ENCODE results near the gene PALMD.

PALMD gene

GRCh38 chr1:99650773-99651437 lies 5.0 kb downstream of the PALMD start:
- ChIA-PET CTCF (interaction anchor here (1.3 to 1.5 kb wide), 3 partner anchors 17 to 56 kb away, joined by 3 to 4 read pairs (median 4); no protein-coding TSS in a partner anchor), POLR2A (no interaction called here)
- DNase-seq (ENCODE audit: extremely low spot score), result no peak
- no peak for TF ChIP-seq CTCF (IDR thresholded peaks at IDR 0.05; ENCODE audit: control extremely low read depth, extremely low read depth, low read depth, missing control alignments)

- DNase-seq (ENCODE audit: extremely low spot score), result no peak
- ChIA-PET POLR2A (no interaction called here), CTCF (interaction anchor here (1.1 to 1.4 kb wide), 2 partner anchors 18 to 33 kb away, joined by 3 to 5 read pairs; no protein-coding TSS in a partner anchor)
- no peak for TF ChIP-seq CTCF (IDR thresholded peaks at IDR 0.05; ENCODE audit: control extremely low read depth, extremely low read depth, low read depth, missing control alignments)
Observed at GRCh38 chr1:99652881-99653281, 7.0 kb downstream of the PALMD start.

- ChIA-PET POLR2A (no interaction called here), CTCF (interaction anchor here (1.2 to 1.4 kb wide), 3 partner anchors 13 to 29 kb away, joined by 3 to 5 read pairs (median 4); no protein-coding TSS in a partner anchor)
- no peak for TF ChIP-seq CTCF (IDR thresholded peaks at IDR 0.05; ENCODE audit: control extremely low read depth, extremely low read depth, low read depth, missing control alignments)
- DNase-seq (ENCODE audit: extremely low spot score), result no peak
Observed at GRCh38 chr1:99655376-99655775, 9.5 kb downstream of the PALMD start.

- POLR2A ChIA-PET, result no interaction called here
- CTCF ChIA-PET, result no interaction called here
- no peak for TF ChIP-seq CTCF (IDR thresholded peaks at IDR 0.05; ENCODE audit: control extremely low read depth, extremely low read depth, low read depth, missing control alignments)
- DNase-seq (ENCODE audit: extremely low spot score), result no peak
Observed at GRCh38 chr1:99656701-99657100, 10.8 kb downstream of the PALMD start.

- ChIA-PET POLR2A (no interaction called here), CTCF (interaction anchor here (1.4 kb wide), 1 partner anchor 25 kb away, joined by 3 read pairs; no protein-coding TSS in a partner anchor)
- no peak for DNase-seq (ENCODE audit: extremely low spot score)
- TF ChIP-seq CTCF (IDR thresholded peaks at IDR 0.05; ENCODE audit: control extremely low read depth, extremely low read depth, low read depth, missing control alignments), result no peak
Observed at GRCh38 chr1:99657213-99658030, 11.5 kb downstream of the PALMD start.

GRCh38 chr1:99658031-99658290 lies 12.0 kb downstream of the PALMD start:
- ChIA-PET POLR2A (no interaction called here), CTCF (interaction anchor here (1.4 kb wide), 1 partner anchor 25 kb away, joined by 3 read pairs; no protein-coding TSS in a partner anchor)
- no peak for TF ChIP-seq CTCF (IDR thresholded peaks at IDR 0.05; ENCODE audit: control extremely low read depth, extremely low read depth, low read depth, missing control alignments)
- no peak for DNase-seq (ENCODE audit: extremely low spot score)
